Measurements from ENCODE around the gene HLA-F.

The HLA-F gene

GRCh38 chr6:29724937-29725869 is 2.0 kb downstream of the HLA-F start:
- TF ChIP-seq, protein P1, sequence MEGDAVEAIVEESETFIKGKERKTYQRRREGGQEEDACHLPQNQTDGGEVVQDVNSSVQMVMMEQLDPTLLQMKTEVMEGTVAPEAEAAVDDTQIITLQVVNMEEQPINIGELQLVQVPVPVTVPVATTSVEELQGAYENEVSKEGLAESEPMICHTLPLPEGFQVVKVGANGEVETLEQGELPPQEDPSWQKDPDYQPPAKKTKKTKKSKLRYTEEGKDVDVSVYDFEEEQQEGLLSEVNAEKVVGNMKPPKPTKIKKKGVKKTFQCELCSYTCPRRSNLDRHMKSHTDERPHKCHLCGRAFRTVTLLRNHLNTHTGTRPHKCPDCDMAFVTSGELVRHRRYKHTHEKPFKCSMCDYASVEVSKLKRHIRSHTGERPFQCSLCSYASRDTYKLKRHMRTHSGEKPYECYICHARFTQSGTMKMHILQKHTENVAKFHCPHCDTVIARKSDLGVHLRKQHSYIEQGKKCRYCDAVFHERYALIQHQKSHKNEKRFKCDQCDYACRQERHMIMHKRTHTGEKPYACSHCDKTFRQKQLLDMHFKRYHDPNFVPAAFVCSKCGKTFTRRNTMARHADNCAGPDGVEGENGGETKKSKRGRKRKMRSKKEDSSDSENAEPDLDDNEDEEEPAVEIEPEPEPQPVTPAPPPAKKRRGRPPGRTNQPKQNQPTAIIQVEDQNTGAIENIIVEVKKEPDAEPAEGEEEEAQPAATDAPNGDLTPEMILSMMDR (IDR thresholded peaks at IDR 0.05; ENCODE audit: low read depth, low read length, missing control alignments) = no peak
- no peak overlapping the region for H3K4me3 ChIP-seq (replicated peaks; ENCODE audit: low read depth, low read length)
- no peak for DNase-seq (ENCODE audit: extremely low read depth, low read depth)

- H3K4me3 ChIP-seq (replicated peaks; ENCODE audit: low read depth, low read length) = no peak overlapping the region
- TF ChIP-seq, protein P1 (IDR thresholded peaks at IDR 0.05; ENCODE audit: low read depth, low read length, missing control alignments) = no peak
- no peak for DNase-seq (ENCODE audit: extremely low read depth, low read depth)
Observed at GRCh38 chr6:29726001-29726400, 2.8 kb downstream of the HLA-F start.

- no peak overlapping the region for H3K4me3 ChIP-seq (replicated peaks; ENCODE audit: low read depth, low read length)
- TF ChIP-seq, protein P1 (IDR thresholded peaks at IDR 0.05; ENCODE audit: low read depth, low read length, missing control alignments) = no peak
- DNase-seq (ENCODE audit: extremely low read depth, low read depth) = no peak
Observed at GRCh38 chr6:29726571-29727194, 3.4 kb downstream of the HLA-F start.

DNA sequence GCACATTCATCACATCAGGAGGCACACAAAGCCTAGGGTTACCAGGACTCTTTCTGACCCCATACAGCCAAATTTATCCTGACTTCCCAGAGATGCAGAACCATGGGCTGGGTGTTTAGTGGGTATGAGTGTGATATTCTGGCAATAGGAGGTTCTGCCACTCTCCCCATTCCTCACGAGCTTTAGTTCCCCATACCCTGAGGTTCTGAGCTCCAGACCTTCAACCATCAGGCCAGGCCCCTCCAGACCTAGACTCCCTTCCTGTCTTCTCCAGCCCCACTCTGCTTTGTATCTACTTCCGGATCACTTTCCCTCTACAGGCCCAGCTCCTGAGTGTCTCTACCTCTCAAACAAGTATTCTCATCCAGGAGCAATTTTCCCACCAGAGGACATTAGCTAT is 4.4 kb downstream of the HLA-F start:
- no peak overlapping the region for H3K4me3 ChIP-seq (replicated peaks; ENCODE audit: low read depth, low read length)
- DNase-seq (ENCODE audit: extremely low read depth, low read depth) = no peak
- TF ChIP-seq, protein P1 (IDR thresholded peaks at IDR 0.05; ENCODE audit: low read depth, low read length, missing control alignments) = no peak

GRCh38 chr6:29728173-29728874 is 5.1 kb downstream of the HLA-F start:
- TF ChIP-seq, protein P1 (IDR thresholded peaks at IDR 0.05; ENCODE audit: low read depth, low read length, missing control alignments) = no peak
- H3K4me3 ChIP-seq (replicated peaks; ENCODE audit: low read depth, low read length) = no peak overlapping the region
- DNase-seq (ENCODE audit: extremely low read depth, low read depth) = no peak

- DNase-seq (ENCODE audit: extremely low read depth, low read depth) = no peak
- TF ChIP-seq, protein P1 (IDR thresholded peaks at IDR 0.05; ENCODE audit: low read depth, low read length, missing control alignments) = no peak
- H3K4me3 ChIP-seq (replicated peaks; ENCODE audit: low read depth, low read length) = no peak overlapping the region
Observed at GRCh38 chr6:29728875-29729270, 5.6 kb downstream of the HLA-F start.

All from HFF-Myc (cell line).